Measurements from ENCODE around the gene SUB1. TPM values are rescaled to one million over a fixed set of nuclear protein-coding genes. Genes with fewer than 3 reads are reported as not detected.
"Not testable (repeated sequence)": the region's sequence is repeated elsewhere in the genome, so short reads cannot be mapped to it uniquely, and the experiment has no call there.

Gene SUB1
- total RNA-seq, 1 donor from 2014 or later, result 138 TPM

DNA sequence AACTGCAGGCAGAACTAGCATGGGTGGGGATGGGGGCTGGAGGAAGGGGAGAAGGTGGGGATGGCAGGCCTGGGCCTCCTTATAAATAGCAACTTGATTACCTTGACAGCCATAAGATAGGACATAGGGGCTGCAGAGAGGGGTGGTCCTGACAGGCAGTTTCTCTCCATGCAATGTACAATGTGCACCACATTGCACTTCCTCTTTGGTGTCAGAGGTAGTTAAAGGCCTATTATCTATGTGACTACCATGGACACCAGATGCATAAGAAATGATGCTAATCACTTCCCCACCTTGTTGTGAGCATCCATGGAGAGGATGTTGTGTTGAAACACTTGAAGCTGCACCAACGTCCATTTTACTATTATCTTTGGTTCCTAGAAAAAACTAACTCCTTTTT, 20.2 kb upstream of the SUB1 start:
- no peak for DNase-seq (ENCODE audit: low spot score)

DNA sequence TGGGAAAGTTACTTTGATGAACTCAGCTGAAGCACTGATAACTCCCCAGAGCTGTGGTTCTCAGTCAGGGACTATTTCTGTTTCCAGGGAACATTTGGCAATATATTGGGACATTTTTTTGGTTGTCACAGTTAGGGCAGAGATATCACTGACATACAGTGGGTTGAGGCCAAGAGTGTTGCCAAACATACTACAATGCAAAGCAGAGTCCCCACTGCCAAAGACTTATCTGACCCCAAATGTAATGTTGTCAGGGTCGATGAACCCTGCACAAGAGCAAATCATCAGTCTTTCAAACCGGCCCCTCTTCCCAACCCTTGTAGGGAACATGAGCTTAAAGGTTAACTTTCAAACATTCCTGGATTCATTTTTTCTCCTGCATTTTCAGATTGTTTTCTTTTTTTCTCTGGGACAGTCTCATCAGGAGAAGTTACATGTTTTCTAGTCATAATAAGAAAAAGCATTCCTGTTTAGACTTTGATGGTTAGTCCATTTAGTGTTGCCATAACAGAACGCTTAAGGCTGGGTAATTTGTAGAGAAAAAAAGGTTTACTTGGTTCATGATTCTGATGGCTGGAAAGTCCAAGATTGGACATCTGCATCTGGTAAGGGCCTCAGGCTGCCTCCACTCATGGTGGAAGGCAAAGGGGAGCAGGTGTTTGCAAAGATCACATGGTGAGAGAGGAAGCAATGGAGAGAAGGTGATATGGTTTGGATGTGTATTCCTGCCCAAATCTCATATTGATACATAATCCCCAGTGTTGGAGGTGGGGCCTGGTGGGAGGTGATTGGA, 18.8 kb upstream of the SUB1 start:
- no peak for DNase-seq (ENCODE audit: low spot score)

DNA sequence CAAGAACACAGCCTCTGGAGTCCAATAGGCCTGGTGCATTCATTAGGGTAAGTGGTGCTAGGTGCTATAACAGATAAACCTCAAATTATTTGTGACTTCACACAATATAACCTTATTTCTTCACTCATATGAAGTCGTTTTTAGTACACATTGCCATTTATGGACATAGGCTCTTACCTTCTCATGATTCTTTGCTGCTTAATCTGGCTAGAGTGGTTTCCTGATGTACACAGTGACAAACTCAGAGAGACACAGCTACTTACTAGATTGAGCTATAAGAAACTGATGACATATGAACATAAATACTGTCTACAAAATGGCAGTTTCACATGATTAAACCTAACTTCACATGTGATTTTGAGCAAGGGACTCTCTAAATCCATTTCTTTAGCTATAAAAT, 14.2 kb upstream of the SUB1 start:
- no peak for DNase-seq (ENCODE audit: low spot score)

DNA sequence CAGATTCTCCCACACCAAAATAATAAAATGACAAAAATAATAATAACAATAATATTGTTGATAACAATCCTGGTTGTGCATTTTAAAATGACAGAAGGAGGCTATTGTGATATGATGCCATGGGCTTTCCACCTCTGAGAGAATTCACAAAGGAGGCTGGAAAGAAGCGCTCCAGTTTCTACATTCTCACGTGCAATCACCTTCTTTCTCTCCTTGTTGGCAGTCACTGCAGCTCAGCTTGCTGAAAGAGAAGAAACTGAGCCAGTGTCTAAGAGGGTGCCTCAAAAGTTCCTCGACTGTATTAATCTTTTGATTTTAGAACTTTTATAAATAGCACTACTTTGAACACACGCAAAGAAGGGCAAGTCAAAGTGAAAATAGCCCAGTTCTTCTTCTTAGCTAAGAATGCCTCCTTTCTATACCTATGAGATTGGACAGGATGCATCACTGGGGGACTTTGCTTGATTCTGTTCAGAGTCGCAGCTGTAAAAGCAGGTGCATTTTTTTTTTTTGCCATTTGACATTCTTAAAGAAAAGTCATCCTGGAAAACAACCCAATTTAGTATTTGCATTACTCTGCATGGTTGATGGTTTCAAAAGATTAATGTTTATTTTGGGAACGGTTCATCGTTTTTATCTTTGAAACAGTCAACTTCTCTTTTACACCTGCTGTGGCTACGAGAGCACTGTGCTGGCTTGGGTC, 12.4 kb upstream of the SUB1 start:
- no peak for DNase-seq (ENCODE audit: low spot score)

DNA sequence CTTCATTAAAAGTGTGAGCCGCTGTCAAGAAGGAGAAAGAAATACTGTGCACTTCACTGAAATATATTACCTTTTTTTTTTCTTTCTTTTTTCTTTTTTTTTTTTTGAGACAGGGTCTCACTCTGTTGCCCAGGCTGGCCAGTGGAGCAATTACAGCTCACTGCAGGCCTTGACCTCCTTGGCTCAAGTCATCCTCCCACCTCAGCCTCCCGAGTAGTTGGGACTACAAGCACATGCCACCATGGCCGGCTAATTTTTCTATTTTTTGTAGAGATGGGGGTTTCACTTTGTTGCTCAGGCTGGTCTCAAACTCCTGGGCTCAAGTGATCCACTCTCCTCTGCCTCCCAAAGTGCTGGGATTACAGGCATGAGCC, 11.9 kb upstream of the SUB1 start:
- not testable (repeated sequence) for DNase-seq (ENCODE audit: low spot score)

DNA sequence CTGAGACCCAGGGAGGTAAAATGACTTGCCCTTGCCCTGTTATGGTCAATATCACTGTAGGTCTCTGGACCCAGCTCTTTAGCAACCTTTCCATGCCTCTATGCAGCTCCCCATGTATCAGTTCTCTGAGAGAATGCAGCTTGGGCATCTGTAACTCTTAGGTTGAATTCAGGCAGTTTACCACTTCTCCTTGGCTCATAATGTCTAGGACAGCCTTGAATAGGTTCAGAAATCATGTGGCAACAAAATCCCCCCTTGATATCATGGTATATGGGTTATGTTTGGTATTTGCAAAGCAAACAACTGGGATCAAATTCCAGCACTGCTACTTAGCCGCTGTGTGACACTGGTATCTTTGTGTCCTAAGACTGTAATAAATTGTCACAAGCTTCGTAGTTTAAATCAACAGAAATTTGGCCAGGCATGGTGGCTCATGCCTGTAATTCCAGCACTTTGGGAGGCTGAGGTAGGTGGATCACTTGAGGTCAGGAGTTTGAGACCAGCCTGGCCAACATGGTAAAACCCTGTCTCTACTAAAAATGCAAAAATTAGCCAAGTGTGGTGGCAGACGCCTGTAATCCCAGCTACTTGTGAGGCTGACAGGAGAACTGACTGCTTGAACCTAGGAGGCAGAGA, 10.7 kb upstream of the SUB1 start:
- no peak for DNase-seq (ENCODE audit: low spot score)

DNA sequence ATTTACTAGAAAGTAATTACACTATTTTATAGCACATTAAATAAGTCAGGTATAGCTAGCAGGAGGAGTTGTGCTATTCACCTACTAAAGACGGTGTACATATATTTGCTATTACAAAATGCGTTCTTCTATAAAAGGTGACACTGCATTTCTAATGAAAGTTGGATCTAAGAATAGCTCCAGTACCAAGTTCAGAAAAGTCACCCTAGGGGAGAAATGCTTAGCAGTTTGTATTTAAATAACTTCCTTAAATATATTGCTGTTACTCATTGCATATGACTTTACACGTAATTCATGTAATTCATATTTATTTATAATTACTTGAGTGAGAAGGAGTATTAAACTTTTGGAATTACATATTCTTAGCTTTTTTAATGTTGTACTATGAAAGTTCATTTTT, 7.0 kb upstream of the SUB1 start:
- DNase-seq (ENCODE audit: low spot score), result no peak

DNA sequence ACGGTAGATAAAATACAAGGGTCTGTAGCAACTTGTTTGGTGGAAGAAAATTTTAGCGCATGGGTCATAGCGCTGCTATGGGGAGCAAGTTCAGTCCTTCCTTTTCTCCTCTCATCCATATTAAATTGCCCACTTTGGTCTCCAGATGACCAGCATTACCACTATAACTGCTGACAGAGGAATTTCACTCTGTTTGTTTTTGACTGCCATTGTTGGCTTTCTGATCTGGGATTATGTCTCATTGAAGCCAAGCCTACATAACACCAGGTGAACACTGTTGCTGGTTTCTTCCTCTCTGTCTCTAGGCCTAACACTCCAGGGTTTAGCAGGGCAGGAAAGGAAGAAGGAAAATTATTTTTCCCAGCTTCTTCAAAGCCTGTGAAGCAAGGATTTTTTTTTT, 6.6 kb upstream of the SUB1 start:
- DNase-seq (ENCODE audit: low spot score), result no peak

DNA sequence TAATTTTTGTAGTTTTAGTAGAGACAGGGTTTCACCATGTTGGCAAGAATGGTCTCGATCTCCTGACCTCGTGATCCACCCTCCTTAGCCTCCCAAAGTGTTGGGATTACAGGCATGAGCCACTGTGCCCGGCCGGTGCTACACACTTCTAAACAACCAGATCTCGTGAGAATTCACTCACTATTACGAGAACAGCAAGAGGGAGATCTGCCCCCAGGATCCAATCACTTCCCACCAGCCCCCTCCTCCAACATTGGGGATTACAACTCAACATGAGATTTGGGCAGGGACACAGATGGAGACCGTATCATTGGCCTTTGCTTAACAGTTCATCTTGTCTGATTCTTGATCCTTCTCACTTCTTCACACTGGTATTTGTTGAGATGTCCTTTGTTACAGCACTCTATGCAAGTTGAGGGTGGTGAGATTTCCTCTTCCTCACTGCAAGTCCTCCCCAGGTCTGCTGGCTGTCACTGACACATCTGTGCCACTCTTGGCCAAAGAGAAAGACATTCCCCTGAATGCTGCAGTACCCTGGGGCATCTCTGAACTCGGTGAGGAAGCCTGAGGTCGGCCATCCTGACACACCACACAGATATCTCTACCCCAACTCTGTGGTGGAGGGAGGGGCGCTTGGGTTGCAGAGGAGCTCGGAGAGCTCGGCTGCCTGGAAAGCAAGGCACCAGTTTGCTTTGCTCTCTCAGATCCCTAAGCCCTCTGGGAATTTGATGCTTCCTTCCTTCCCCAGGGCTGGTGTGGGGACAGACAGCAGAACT, 4.2 kb upstream of the SUB1 start:
- DNase-seq (ENCODE audit: low spot score), result no peak

DNA sequence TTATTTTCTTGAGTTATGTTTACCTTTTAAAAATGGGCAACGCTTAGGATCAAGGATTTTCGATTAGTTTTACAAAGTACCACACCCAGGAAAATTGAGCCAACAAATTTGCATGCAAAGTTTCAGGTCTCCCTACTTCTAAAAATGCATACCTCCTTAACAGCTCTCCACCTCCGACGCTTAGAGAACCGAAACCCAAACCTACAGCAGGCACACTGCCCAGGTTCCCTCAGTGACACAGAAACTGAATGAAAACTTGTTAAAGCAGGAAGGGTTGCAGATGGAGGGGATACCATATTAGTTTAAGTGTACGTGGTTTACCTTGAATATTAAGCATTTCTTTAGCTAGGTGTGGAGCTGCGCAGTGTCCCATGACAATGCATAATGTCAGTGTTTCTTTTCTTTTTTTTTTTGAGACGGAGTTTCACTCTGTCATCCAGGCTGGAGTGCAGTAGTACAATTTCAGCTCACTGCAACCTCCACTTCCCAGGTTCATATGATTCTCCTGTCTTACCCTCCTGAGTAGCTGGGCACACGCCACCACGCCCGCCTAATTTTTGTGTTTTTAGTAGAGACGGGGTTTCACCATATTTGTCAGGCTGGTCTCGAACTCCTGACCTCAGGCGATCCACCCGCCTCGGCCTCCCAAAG, 1.6 kb upstream of the SUB1 start:
- DNase-seq (ENCODE audit: low spot score), result no peak

DNA sequence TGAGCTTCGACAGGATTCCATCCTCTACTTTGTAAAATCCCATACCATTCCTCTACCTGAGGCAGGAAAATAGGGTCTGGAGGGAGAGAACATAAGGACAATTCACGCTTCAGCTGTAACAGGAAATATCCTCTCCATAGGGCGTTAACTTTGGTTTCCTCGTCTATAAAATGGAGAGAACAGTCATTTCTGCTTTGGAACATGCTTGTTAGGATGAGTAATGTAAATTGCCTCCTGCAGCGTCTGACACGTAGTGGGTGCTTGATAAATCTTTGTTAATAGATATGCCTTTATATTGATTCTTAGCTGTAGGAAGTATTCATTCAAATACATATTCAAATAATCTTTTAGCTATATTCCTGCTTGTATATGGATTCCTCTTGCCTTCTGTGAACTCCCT, 711 bp upstream of the SUB1 start:
- no peak for DNase-seq (ENCODE audit: low spot score)

DNA sequence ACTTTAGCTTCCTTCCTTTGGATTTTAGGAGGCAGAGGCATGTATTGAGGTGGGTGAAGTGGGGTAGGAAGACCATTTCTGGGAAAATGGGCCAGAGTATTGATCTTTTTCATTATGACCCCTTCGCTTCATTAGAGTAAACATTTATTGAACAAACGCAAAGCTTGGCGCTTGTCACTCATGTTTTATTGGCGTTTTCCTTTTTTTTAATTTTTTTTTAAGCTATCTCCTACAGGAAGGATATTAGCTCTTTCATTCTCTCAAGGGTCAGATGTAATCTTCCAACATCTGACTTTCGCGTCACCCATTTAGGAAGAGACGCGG, 273 bp upstream of the SUB1 start:
- DNase-seq (ENCODE audit: low spot score), result no peak

DNA sequence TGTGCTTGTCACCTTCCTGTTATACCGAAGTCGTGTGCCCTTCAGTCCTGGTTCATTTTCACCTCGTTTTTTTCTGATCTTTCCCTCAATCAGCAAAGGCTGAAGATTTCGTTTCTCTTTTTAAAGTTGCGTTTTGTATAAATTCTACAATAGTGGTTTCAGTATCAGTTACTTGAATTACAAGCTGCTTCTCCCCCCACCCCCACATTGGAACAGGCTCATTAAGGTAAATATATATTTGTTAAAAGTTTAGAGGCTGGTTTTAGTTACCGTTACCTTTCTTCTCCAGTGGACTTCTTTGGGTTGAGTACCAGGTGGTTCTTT, 881 bp downstream of the SUB1 start:
- DNase-seq (ENCODE audit: low spot score), result no peak

DNA sequence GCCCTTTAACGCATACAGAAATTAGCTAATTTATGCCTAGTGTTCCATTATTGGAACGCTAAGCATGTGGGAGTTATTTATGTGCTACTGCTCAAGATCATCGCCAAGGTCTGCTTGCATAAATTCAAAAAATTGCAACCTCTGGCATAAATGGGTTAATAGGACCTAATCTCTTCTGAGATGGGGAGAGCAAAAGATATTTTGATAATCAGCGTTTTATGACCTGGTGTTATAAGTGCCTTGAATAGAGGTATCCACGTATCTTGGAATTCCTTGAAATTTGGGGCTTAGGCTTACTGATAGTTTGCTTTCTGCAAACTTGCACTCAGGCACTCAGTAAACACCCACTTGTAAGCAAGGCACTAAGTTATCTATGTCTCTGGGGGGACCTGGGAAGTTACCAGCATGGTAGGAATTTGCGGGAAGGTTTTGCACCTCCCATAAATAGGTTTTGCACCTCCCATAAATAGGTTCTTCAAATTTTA, 1.8 kb downstream of the SUB1 start:
- DNase-seq (ENCODE audit: low spot score), result no peak

DNA sequence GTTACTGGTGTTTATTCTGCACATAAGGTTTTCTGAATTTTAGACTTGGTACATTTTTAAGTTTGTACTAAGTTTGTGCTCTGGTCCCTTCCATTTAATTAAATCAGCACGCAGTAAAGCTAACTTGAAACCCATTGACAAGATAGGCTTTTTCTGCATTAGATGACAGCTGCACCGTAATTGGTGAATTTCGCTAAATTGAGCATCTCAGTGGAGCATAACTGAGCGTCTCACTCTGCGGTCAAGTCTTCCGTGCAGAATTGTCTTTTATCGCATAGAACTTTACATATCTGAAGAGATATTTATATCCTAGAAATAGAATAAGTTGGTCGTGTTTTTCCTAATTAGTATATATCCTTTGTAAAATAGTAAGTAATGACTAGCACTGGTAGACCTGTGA, 4.1 kb downstream of the SUB1 start:
- DNase-seq (ENCODE audit: low spot score), result no peak

DNA sequence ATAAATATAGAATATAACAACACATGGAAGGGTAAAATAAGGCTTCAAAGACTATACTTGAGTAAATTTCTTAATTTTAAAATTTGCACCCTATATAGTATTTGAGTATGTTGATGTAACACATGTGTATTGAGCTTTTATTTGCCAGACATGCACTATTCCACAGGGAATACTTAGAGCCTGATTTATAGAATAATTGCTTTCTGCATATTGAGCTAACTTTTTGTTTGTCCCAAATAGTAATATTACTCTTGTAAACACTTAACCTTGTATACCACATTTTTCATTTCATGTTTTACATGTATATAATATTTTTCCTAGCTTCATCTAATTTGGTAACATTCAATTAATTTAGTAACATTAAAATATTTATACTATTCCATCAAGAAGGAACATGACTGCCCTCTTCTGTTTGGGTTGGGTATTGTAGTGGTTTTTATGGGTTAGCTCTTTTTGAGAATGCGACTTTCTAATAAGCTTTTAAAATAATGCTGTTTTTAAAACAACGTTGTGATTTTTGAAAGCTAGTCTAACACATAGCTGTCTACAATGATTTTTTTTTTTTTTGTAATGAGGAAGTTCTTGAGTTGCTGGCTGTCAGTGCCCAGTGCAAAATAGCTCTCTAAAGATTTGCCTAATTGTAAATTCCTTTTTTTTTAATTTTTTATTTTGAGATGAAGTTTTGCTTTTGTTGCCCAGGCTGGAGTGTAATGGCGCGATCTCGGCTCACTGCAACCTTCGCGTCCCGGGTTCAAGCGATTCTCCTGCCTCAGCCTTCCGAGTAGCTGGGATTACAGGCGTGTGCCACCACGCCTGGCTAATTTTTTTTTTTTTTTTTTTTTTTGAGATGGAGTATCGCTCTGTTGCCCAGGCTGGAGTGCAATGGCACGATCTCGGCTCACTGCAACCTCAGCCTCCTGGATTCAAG, 4.8 kb downstream of the SUB1 start:
- no peak for DNase-seq (ENCODE audit: low spot score)

DNA sequence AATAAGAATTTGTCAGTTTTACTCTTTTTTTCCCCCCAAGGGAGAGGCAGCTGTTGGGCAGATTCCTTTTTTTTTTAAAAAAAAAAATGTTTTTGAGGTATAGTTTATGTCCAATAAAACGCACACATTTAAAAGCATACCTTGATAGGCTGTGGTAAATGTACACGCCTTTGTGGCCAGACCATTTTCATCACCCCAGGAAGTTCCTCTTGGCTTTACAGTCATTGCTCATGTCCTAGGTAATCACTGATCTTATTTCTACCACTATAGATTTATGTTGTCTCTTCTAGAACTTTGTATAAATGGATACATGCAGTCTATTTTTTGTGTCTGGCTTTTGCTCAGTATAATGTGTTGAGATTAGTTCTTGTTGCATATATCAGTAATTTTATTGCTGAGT, 9.8 kb downstream of the SUB1 start:
- DNase-seq (ENCODE audit: low spot score), result no peak

DNA sequence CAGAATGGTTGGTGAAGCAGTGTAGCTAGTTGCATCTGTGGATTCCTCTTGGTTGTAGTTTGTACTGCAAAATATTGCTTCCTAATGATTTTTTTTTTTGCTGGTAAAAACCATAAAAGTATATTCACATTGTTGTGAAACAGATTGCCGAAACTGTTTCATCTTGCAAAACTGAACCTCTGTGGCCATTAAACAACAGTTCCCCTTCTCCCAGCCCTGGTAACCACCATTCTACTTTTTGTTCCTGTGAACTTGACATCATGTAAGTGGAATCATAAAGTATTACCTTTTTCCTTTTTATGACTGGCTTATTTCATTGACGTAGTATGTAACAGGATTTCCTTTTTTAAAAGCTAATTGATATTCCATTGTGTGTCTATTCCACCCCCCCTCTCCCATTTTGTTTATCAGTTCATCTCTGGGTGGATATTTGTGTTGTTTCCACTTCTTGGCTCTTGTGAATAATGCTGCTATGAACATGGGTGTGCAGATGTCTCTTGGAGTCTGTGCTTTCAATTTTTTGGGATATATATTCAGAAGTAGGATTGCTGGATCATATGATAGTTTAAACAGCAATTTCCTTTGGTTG, 11.8 kb downstream of the SUB1 start:
- no peak for DNase-seq (ENCODE audit: low spot score)

DNA sequence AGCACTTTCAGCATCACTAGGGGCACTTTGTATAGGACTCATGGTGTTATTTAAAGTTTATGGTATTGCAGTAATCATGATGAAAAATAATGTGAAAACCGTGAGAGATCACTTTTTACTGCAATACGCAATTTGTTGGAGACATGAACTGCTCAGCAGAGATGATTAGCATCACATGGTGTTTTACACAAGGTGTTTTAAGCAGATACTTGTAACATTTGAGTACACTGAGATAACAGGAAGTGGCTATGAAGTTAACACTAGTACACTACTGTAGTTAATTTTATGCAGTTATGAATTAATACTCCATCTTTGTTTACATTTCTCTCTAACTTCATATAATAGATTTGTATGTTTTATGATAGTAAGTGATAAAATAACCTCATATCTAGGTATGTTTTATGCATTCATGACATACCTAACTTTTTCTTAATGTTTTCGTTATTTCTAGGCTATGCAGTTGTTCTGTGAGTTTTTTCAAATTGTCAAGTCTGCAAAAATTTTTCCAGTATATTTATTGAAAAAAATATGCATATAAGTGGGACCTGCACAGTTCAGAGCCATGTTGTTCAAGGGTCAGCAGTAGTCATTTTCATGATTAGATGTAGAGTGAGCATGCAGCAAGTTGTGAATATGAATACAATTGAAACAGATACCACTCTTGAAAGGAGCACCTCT, 13.0 kb downstream of the SUB1 start:
- DNase-seq (ENCODE audit: low spot score), result no peak

DNA sequence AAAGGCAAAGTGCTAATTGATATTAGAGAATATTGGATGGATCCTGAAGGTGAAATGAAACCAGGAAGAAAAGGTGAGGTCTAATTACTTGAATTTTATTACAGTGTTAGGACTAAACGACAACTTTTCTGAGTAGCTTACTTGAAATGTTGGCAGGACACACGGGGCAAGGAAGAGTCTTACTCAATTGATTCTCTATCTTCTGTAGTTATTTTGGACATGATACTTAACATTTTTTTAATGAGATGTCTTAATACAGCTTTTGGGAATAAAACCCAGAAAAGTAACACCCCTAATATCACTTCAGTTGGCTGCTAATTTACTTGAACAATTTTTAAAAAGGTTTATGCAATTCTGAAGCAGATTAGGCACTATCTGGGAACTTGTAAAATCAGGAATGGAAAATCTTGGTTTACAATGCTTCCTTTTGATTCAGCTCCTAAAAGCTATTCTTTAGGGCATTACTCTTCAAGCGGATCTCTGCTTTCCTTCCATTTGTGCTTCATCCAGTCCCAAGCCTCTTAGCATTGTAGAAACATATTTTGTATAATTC, 13.7 kb downstream of the SUB1 start:
- no peak for DNase-seq (ENCODE audit: low spot score)

Measured in ureter (tissue), 1 donor.